ENCODE measurements around the gene JCAD. TPM values are rescaled to one million over a fixed set of nuclear protein-coding genes. Genes with fewer than 3 reads are reported as not detected.

The JCAD gene
- total RNA-seq, 1 donor from 2014 or later, result 19.4 TPM

DNA sequence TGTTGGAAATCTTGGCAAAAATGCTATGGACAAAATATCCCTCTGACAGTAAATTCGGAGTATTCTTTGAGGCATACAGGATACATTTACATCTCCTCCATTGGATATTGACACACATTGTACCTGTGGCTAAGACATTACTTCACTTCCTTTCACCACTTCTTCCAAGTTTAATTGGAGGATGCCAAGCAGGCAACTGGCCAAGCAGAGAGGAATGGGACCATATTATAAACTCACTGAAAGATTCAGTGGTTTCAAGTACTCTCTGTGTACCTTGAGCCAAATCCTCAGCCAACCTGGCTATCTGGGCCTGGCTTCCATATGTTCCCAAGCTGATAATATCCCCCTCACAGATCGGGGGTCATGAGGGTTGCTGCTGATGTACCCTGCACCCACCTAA lies 14.7 kb upstream of the JCAD start:
- Mint-ChIP-seq H3K27me3 (ENCODE audit: low read depth) (no peaks in the 10 kb centered on the region), H3K4me3 (ENCODE audit: unreplicated experiment) (no peak overlapping the region), H3K4me1 (ENCODE audit: low read depth) (no peaks in the 10 kb centered on the region), H3K27ac (ENCODE audit: unreplicated experiment) (no peak overlapping the region), H3K9me3 (ENCODE audit: low read depth) (no peaks in the 10 kb centered on the region), H3K36me3 (ENCODE audit: low read depth) (no peaks in the 10 kb centered on the region)
- no peak for DNase-seq (ENCODE audit: low spot score)
- TF ChIP-seq, protein P1, sequence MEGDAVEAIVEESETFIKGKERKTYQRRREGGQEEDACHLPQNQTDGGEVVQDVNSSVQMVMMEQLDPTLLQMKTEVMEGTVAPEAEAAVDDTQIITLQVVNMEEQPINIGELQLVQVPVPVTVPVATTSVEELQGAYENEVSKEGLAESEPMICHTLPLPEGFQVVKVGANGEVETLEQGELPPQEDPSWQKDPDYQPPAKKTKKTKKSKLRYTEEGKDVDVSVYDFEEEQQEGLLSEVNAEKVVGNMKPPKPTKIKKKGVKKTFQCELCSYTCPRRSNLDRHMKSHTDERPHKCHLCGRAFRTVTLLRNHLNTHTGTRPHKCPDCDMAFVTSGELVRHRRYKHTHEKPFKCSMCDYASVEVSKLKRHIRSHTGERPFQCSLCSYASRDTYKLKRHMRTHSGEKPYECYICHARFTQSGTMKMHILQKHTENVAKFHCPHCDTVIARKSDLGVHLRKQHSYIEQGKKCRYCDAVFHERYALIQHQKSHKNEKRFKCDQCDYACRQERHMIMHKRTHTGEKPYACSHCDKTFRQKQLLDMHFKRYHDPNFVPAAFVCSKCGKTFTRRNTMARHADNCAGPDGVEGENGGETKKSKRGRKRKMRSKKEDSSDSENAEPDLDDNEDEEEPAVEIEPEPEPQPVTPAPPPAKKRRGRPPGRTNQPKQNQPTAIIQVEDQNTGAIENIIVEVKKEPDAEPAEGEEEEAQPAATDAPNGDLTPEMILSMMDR (IDR thresholded peaks at IDR 0.05), result no peak

- H3K27ac Mint-ChIP-seq (ENCODE audit: unreplicated experiment), result no peak overlapping the region
- H3K4me1 Mint-ChIP-seq (ENCODE audit: low read depth), result no peaks in the 10 kb centered on the region
- H3K9me3 Mint-ChIP-seq (ENCODE audit: low read depth), result no peaks in the 10 kb centered on the region
- no peaks in the 10 kb centered on the region for H3K27me3 Mint-ChIP-seq (ENCODE audit: low read depth)
- DNase-seq (ENCODE audit: low spot score), result no peak
- H3K36me3 Mint-ChIP-seq (ENCODE audit: low read depth), result no peaks in the 10 kb centered on the region
- no peak overlapping the region for H3K4me3 Mint-ChIP-seq (ENCODE audit: unreplicated experiment)
- TF ChIP-seq, protein P1 (IDR thresholded peaks at IDR 0.05), result no peak
Measured at GRCh38 chr10:30073767-30074060, 14.3 kb upstream of the JCAD start.

DNA sequence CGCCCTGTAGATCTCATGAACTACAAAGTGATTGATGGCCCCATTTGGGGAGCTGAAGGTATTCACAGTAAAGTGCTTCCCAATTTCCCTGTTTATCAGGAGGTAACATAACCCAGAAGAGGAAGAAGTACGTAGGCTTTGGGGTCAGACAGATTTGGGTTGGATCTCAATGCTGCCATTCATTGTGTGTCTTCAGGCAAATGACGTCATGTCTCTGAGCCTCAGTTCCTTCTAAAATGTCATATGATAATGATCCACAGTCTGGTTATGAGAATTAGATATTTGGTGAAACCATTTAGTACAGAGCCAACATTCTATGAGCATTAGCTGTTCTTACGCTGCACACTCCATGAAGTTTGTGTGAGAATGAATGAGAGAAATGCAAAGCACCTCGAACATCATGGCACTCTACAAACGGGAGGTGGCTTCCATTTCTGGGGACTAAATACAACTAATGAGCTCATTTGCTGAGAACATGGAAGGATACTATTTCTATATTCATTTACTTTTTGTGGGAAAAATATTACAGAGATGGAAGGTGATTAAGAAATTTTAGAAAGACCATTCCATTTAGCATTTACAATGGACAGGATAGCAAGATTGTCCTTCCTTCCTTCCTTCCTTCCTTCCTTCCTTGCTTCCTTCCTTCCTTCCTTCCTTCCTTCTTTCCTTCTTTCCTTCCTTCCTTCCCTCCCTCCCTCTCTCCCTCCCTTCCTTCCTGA lies 13.8 kb upstream of the JCAD start:
- Mint-ChIP-seq H3K4me3 (ENCODE audit: unreplicated experiment) (no peak overlapping the region), H3K4me1 (ENCODE audit: low read depth) (no peaks in the 10 kb centered on the region), H3K27ac (ENCODE audit: unreplicated experiment) (no peak overlapping the region), H3K9me3 (ENCODE audit: low read depth) (no peaks in the 10 kb centered on the region), H3K27me3 (ENCODE audit: low read depth) (no peaks in the 10 kb centered on the region), H3K36me3 (ENCODE audit: low read depth) (no peaks in the 10 kb centered on the region)
- DNase-seq (ENCODE audit: low spot score), result no peak
- TF ChIP-seq, protein P1 (IDR thresholded peaks at IDR 0.05), result no peak

DNA sequence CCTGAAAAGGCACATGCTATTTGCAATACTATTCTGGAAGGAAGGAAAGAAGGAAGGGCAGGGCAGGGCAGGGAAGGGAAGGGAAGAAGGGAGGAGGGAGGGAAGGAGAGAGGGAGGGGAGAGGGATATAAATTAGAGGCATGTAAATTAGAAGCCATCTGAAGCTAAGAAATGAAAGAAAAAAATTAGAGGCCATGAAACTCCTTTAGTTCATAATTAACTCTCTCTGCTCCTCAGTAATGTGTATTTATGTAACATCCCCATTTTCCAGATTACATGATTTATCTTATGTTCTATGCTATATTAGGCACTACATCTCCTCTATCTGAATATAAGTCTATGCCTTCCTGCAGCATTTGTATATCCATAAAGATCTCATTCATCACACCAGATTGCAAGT lies 12.7 kb upstream of the JCAD start:
- TF ChIP-seq, protein P1 (IDR thresholded peaks at IDR 0.05), result no peak
- no peaks in the 10 kb centered on the region for H3K36me3 Mint-ChIP-seq (ENCODE audit: low read depth)
- no peaks in the 10 kb centered on the region for H3K9me3 Mint-ChIP-seq (ENCODE audit: low read depth)
- H3K27me3 Mint-ChIP-seq (ENCODE audit: low read depth), result no peaks in the 10 kb centered on the region
- no peak for DNase-seq (ENCODE audit: low spot score)
- no peaks in the 10 kb centered on the region for H3K4me1 Mint-ChIP-seq (ENCODE audit: low read depth)
- H3K4me3 Mint-ChIP-seq (ENCODE audit: unreplicated experiment), result no peak overlapping the region
- no peak overlapping the region for H3K27ac Mint-ChIP-seq (ENCODE audit: unreplicated experiment)

DNA sequence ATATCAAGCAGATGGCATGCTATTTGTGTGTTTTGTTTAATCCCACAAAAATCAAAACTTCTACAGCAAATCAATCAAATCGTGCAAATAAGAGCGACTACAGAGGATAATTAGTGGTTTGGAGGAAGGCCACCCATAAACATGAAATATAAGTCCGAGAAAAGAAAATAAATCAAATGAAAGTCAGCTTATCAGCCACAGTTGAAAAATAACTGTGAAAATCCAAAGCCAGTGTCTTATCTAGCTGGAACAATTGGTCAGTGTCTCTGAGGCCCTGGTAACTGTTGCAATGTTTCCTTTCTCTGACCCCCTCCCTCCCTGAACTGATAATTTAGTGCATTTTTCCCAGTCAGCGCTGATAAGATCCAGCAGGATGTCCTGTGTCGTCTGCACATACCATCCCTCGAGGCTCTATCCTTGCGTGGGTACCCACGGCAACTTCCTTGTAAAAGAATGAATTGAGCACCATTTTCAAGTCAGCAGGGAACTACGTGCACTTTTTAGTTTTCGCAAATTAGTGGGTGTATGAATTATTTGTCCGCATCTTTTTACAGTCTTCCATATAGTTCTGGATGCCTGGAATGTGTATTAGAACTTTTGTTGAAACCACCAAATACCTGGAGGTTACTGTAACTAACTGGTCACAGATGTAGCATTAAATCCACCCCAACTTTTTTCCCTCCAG lies 10.8 kb upstream of the JCAD start:
- H3K27ac Mint-ChIP-seq (ENCODE audit: unreplicated experiment), result no peak overlapping the region

More for the DNA sequence above, 10.8 kb upstream of the JCAD start:
- no peak for DNase-seq (ENCODE audit: low spot score)
- Mint-ChIP-seq H3K27me3 (ENCODE audit: low read depth) (no peaks in the 10 kb centered on the region), H3K4me3 (ENCODE audit: unreplicated experiment) (no peak overlapping the region), H3K9me3 (ENCODE audit: low read depth) (no peaks in the 10 kb centered on the region), H3K4me1 (ENCODE audit: low read depth) (no peaks in the 10 kb centered on the region), H3K36me3 (ENCODE audit: low read depth) (no peaks in the 10 kb centered on the region)
- TF ChIP-seq, protein P1 (IDR thresholded peaks at IDR 0.05), result no peak

Data from chondrocyte (in vitro differentiated cells).